Measurements from ENCODE around the gene YPEL2. TPM values are rescaled to one million over a fixed set of nuclear protein-coding genes. Genes with fewer than 3 reads are reported as not detected.

The YPEL2 gene, protein sequence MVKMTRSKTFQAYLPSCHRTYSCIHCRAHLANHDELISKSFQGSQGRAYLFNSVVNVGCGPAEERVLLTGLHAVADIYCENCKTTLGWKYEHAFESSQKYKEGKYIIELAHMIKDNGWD
- polyA plus RNA-seq (2012; rRNA removed): 3.2 and 5.5 TPM in 2 replicates
- 4.7 and 5.4 TPM in 2 replicates for polyA plus RNA-seq (2012; cell fraction: cytosol; rRNA removed)
- polyA plus RNA-seq (2012; cell fraction: nucleus; rRNA removed): 5.5 and 10.2 TPM in 2 replicates

DNA sequence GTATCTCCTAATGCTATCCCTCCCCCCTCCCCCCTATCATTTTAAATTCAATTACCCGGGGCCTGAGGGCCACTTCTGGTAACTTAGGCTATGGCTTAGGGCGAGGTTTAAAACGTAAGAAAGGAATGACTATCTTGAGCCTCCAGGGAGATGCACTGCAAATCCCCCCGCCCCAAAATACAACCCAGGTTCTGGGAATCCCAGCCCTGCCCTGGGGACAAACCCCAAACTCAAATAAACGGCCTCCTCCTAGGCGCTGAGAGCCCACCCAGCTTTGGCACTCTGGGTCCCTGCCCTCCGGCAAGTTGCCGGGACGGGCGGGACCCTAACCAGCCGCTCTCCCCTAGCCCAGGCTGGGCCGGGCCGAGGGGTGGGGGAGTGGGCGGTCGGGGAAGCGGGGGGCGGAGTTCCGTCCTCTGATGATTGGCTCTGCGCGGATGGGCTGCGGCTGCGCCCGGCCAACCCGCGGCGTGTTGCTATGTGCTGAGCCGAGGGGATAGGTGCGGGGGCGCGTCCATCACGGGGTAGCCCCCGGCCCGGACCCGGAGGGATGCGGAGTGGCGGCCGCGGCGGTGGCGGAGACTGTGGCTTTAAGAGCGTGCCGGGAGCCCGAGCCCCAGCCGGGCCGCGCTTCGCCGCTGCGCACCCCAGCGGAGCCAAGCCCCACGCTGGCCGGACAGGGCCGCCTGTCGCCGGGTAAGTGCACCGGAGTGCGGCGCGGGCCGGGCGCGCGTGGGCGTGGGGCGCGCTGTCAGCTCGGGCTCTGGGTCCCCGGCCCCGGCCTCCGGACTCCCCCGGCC lies at the start of gene YPEL2:
Gene YPEL2, plus strand, starts transcription at position 527 of the 800 bp plus-strand sequence. CDS start 21,755 bp downstream, outside the sequence.
- TF ChIP-seq EZH2phosphoT487 (IDR thresholded peaks at IDR 0.05; ENCODE audit: borderline replicate concordance, low read depth) (no peak), RXRA (IDR thresholded peaks at IDR 0.05; ENCODE audit: borderline replicate concordance, low read depth) (no peak), RAD21 (IDR thresholded peaks at IDR 0.05; ENCODE audit: low read length) (no peak), CHD2 (IDR thresholded peaks at IDR 0.05; ENCODE audit: low read length, partially characterized antibody) (peak; percentile 76), MEF2A (IDR thresholded peaks at IDR 0.05; ENCODE audit: borderline replicate concordance, low read depth) (no peak), NRF1 (IDR thresholded peaks at IDR 0.05; ENCODE audit: low read depth, low read length) (peak; percentile 49), SMC3 (IDR thresholded peaks at IDR 0.05; ENCODE audit: low read depth, low read length) (0 out of 2 replicates have a peak, but pooled peaks have one; percentile 7), EP300 (IDR thresholded peaks at IDR 0.05; ENCODE audit: borderline replicate concordance in 1 of 2, low read depth in 1 of 2, low read length in 1 of 2) (peak in 1 of 2 experiments; percentile 79; a peak in 2 of 4 replicates), SIN3A (IDR thresholded peaks at IDR 0.05; ENCODE audit: borderline replicate concordance, low read depth, low read length) (peak; percentile 86; the same call in 1 of the 2 replicates), MXI1 (IDR thresholded peaks at IDR 0.05; ENCODE audit: low read depth, low read length) (peak; percentile 76), RFX5 (IDR thresholded peaks at IDR 0.05; ENCODE audit: low read length) (peak; percentile 98), TCF12 (IDR thresholded peaks at IDR 0.05) (no peak)
- TF ChIP-seq, protein P1, sequence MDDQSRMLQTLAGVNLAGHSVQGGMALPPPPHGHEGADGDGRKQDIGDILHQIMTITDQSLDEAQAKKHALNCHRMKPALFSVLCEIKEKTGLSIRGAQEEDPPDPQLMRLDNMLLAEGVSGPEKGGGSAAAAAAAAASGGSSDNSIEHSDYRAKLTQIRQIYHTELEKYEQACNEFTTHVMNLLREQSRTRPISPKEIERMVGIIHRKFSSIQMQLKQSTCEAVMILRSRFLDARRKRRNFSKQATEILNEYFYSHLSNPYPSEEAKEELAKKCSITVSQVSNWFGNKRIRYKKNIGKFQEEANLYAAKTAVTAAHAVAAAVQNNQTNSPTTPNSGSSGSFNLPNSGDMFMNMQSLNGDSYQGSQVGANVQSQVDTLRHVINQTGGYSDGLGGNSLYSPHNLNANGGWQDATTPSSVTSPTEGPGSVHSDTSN (IDR thresholded peaks at IDR 0.05): peak; percentile 100
- TF ChIP-seq, protein P2, sequence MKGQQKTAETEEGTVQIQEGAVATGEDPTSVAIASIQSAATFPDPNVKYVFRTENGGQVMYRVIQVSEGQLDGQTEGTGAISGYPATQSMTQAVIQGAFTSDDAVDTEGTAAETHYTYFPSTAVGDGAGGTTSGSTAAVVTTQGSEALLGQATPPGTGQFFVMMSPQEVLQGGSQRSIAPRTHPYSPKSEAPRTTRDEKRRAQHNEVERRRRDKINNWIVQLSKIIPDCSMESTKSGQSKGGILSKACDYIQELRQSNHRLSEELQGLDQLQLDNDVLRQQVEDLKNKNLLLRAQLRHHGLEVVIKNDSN (IDR thresholded peaks at IDR 0.05; ENCODE audit: borderline replicate concordance, low read depth): no peak
- TF ChIP-seq, protein P3, sequence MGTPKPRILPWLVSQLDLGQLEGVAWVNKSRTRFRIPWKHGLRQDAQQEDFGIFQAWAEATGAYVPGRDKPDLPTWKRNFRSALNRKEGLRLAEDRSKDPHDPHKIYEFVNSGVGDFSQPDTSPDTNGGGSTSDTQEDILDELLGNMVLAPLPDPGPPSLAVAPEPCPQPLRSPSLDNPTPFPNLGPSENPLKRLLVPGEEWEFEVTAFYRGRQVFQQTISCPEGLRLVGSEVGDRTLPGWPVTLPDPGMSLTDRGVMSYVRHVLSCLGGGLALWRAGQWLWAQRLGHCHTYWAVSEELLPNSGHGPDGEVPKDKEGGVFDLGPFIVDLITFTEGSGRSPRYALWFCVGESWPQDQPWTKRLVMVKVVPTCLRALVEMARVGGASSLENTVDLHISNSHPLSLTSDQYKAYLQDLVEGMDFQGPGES (IDR thresholded peaks at IDR 0.05; ENCODE audit: low read depth, low read length): peak; percentile 82
- H3K9me3 ChIP-seq: no peaks in the 10 kb centered on the region
- H3K36me3 ChIP-seq (replicated peaks in 1 of 2; ENCODE audit: control insufficient read depth in 1 of 2, insufficient read depth in 2 of 2, low read length in 1 of 2): no peaks in the 10 kb centered on the region
- peak within 1 kb of the TSS; percentile 90 for H2AFZ ChIP-seq (ENCODE audit: low read depth)
- CTCF ChIA-PET: interaction anchor here (1.5 to 18.2 kb wide), 7 partner anchors 8 to 228 kb away, joined by 5 to 569 read pairs (median 14); no protein-coding TSS in a partner anchor
- H3K27me3 ChIP-seq (ENCODE audit: insufficient read depth): no peaks in the 10 kb centered on the region
- peak within 1 kb of the TSS; percentile 58 to 88; a peak in 3 of 4 replicates for H3K27ac ChIP-seq (ENCODE audit: low read depth in 2 of 2, low read length in 1 of 2)
- H3K4me2 ChIP-seq: peak within 1 kb of the TSS; percentile 91
- peak; percentile 100 for DNase-seq
- 5% methylated on average over 7 of the region's 71 CpGs for WGBS (ENCODE audit: low lambda C conversion rate)
- H3K79me2 ChIP-seq (ENCODE audit: insufficient read depth): peaks cover 35% of the 10 kb centered on the region
- POLR2A ChIA-PET: no interaction called here
- peaks cover 20 to 54% of the 10 kb centered on the region in 2 experiments for H3K4me1 ChIP-seq (ENCODE audit: control insufficient read depth in 1 of 2, insufficient read depth in 2 of 2, low read depth in 1 of 2, low read length in 1 of 2)
- no peaks in the 10 kb centered on the region for H3K9me2 ChIP-seq
- peaks cover 15% of the 10 kb centered on the region for H3F3A ChIP-seq (replicated peaks; ENCODE audit: insufficient read depth)
- H4K20me1 ChIP-seq (ENCODE audit: insufficient read depth): peaks cover 14% of the 10 kb centered on the region; the same call in 1 of the 2 replicates
- peak within 1 kb of the TSS; percentile 73 for H3K9ac ChIP-seq
- H3K4me3 ChIP-seq (ENCODE audit: low read depth in 2 of 2, low read length in 1 of 2): peak within 1 kb of the TSS; percentile 78 to 91

Measured in SK-N-SH (cell line).